Activated naive CD4-positive, alpha-beta T cell treated with anti-CD3 and anti-CD28 coated beads, Interleukin-2, amount 50 U/mL, for 72 hours (primary cell): Measurements from ENCODE around the gene AQP5. TPM values are rescaled to one million over a fixed set of nuclear protein-coding genes. Genes with fewer than 3 reads are reported as not detected.
A peak's percentile ranks its signal among the peaks of the same experiment; 100 is the strongest.

ENCODE experiments used
- ATAC-seq, 2 donors: fragments of 150-1000 bp; cut with Tn5 transposase; 2 replicates each; pipeline ENCODE4 v1.10.0; 2021; ENCODE audit warnings: mild to moderate bottlenecking in 2 of 2, moderate library complexity in 2 of 2
- DNase-seq, 2 donors: peaks; one replicate each; pipeline ENCODE4 v3.0.0; 2021 to 2022; ENCODE audit warnings: low spot score in 2 of 2
- H3K27ac Mint-ChIP-seq, 2 donors: one replicate each; pipeline ENCODE4 v1.8.0; 2022; ENCODE audit warnings: mild to moderate bottlenecking in 2 of 2, mixed read lengths in 2 of 2
- H3K36me3 Mint-ChIP-seq, 2 donors: one replicate each; pipeline ENCODE4 v1.8.0; 2022; ENCODE audit warnings: mixed read lengths in 2 of 2
- H3K9me3 Mint-ChIP-seq, 2 donors: one replicate each; pipeline ENCODE4 v1.8.0; 2022; ENCODE audit warnings: mixed read lengths in 2 of 2
- total RNA-seq, 2 donors: library from RNA; stranded (reverse); gene quantifications; one replicate each; pipeline ENCODE4 v1.2.3, GENCODE V29; 2022

The AQP5 gene
- total RNA-seq, 2 donors from 2014 or later: not detected

GRCh38 chr12:49967042-49967776, 5.5 kb downstream of the AQP5 start:
- DNase-seq: peak; percentile 86 to 98
- Mint-ChIP-seq H3K36me3 (no peaks in the 10 kb centered on the region), H3K27ac (no peak overlapping the region), H3K9me3 (no peaks in the 10 kb centered on the region)
- peak; percentile 86 to 87 for ATAC-seq

GRCh38 chr12:49967777-49968250, 6.1 kb downstream of the AQP5 start:
- Mint-ChIP-seq H3K36me3 (no peaks in the 10 kb centered on the region), H3K27ac (no peak overlapping the region), H3K9me3 (no peaks in the 10 kb centered on the region)
- ATAC-seq (peak in 1 of 2 donors; percentile 16), DNase-seq (no peak)

GRCh38 chr12:49968471-49968870, 6.8 kb downstream of the AQP5 start:
- no peaks in the 10 kb centered on the region for H3K9me3 Mint-ChIP-seq
- DNase-seq: no peak
- ATAC-seq: no peak
- H3K36me3 Mint-ChIP-seq: no peaks in the 10 kb centered on the region
- H3K27ac Mint-ChIP-seq: no peak overlapping the region

GRCh38 chr12:49969027-49969426, 7.4 kb downstream of the AQP5 start:
- DNase-seq (no peak), ATAC-seq (no peak)
- Mint-ChIP-seq H3K9me3 (no peaks in the 10 kb centered on the region), H3K27ac (no peak overlapping the region), H3K36me3 (no peaks in the 10 kb centered on the region)

GRCh38 chr12:49969651-49970429, 8.2 kb downstream of the AQP5 start:
- no peak overlapping the region for H3K27ac Mint-ChIP-seq
- DNase-seq (no peak), ATAC-seq (no peak)
- H3K9me3 Mint-ChIP-seq: no peaks in the 10 kb centered on the region
- no peaks in the 10 kb centered on the region for H3K36me3 Mint-ChIP-seq

GRCh38 chr12:49970658-49971057, 9.0 kb downstream of the AQP5 start:
- Mint-ChIP-seq H3K36me3 (no peaks in the 10 kb centered on the region), H3K27ac (no peak overlapping the region), H3K9me3 (no peaks in the 10 kb centered on the region)
- DNase-seq: no peak
- ATAC-seq: no peak

GRCh38 chr12:49971141-49971540, 9.5 kb downstream of the AQP5 start:
- no peak for DNase-seq
- ATAC-seq: no peak
- no peak overlapping the region for H3K27ac Mint-ChIP-seq
- H3K9me3 Mint-ChIP-seq: no peaks in the 10 kb centered on the region
- no peaks in the 10 kb centered on the region for H3K36me3 Mint-ChIP-seq

GRCh38 chr12:49972129-49972528, 10.5 kb downstream of the AQP5 start:
- no peak for DNase-seq
- H3K36me3 Mint-ChIP-seq: no peaks in the 10 kb centered on the region
- no peak for ATAC-seq
- H3K9me3 Mint-ChIP-seq: no peaks in the 10 kb centered on the region
- H3K27ac Mint-ChIP-seq: no peak overlapping the region

GRCh38 chr12:49972641-49973360, 11.1 kb downstream of the AQP5 start, which contains the start of gene AQP6:
Gene AQP6 (plus strand): TSS chr12:49972947. CDS start chr12:49973174, 227 bp downstream.
- no peak within 1 kb of the TSS for H3K27ac Mint-ChIP-seq
- no peak for DNase-seq
- H3K36me3 Mint-ChIP-seq: no peaks in the 10 kb centered on the region
- ATAC-seq: no peak
- H3K9me3 Mint-ChIP-seq: no peaks in the 10 kb centered on the region

GRCh38 chr12:49973361-49973830, 11.7 kb downstream of the AQP5 start:
- no peak for ATAC-seq

GRCh38 chr12:49974231-49974675, 12.6 kb downstream of the AQP5 start:
- no peaks in the 10 kb centered on the region for H3K9me3 Mint-ChIP-seq
- DNase-seq: no peak
- H3K36me3 Mint-ChIP-seq: no peaks in the 10 kb centered on the region
- no peak overlapping the region for H3K27ac Mint-ChIP-seq
- ATAC-seq: no peak

More at GRCh38 chr12:49973361-49973830, 11.7 kb downstream of the AQP5 start:
- no peak for DNase-seq
- no peak overlapping the region for H3K27ac Mint-ChIP-seq
- H3K36me3 Mint-ChIP-seq: no peaks in the 10 kb centered on the region
- H3K9me3 Mint-ChIP-seq: no peaks in the 10 kb centered on the region

- no peak for ATAC-seq
- H3K36me3 Mint-ChIP-seq: no peaks in the 10 kb centered on the region
- H3K9me3 Mint-ChIP-seq: no peaks in the 10 kb centered on the region
Measured at GRCh38 chr12:49974677-49975317, 13.1 kb downstream of the AQP5 start.

GRCh38 chr12:49975318-49975761, 13.7 kb downstream of the AQP5 start:
- Mint-ChIP-seq H3K27ac (peak overlapping the region in 1 of 2 donors; percentile 15), H3K9me3 (no peaks in the 10 kb centered on the region), H3K36me3 (no peaks in the 10 kb centered on the region)
- DNase-seq: no peak
- no peak for ATAC-seq

More at GRCh38 chr12:49974677-49975317, 13.1 kb downstream of the AQP5 start:
- DNase-seq: no peak
- peak overlapping the region in 1 of 2 donors; percentile 15 for H3K27ac Mint-ChIP-seq

- ATAC-seq: no peak
Measured at GRCh38 chr12:49976557-49976956, 14.9 kb downstream of the AQP5 start.

GRCh38 chr12:49978125-49978524, 16.5 kb downstream of the AQP5 start:
- Mint-ChIP-seq H3K9me3 (no peaks in the 10 kb centered on the region), H3K27ac (peak overlapping the region in 1 of 2 donors; percentile 55), H3K36me3 (no peaks in the 10 kb centered on the region)
- no peak for DNase-seq
- no peak for ATAC-seq

More at GRCh38 chr12:49976557-49976956, 14.9 kb downstream of the AQP5 start:
- DNase-seq: no peak
- H3K36me3 Mint-ChIP-seq: no peaks in the 10 kb centered on the region
- no peaks in the 10 kb centered on the region for H3K9me3 Mint-ChIP-seq
- H3K27ac Mint-ChIP-seq: peak overlapping the region in 1 of 2 donors; percentile 44

GRCh38 chr12:49979016-49979586, 17.4 kb downstream of the AQP5 start:
- Mint-ChIP-seq H3K9me3 (no peaks in the 10 kb centered on the region), H3K27ac (peak overlapping the region in 1 of 2 donors; percentile 87), H3K36me3 (no peaks in the 10 kb centered on the region)
- DNase-seq: no peak
- no peak for ATAC-seq
